Panc1 (cell line): Measurements from ENCODE around the gene SYNM. TPM values are rescaled to one million over a fixed set of nuclear protein-coding genes. Genes with fewer than 3 reads are reported as not detected.

Experiments
- ATAC-seq: fragments of 200-7000 bp; cut with Tn5 transposase; 2 replicates; pipeline ENCODE4 v1.9.1; 2020; ENCODE audit warnings: mild to moderate bottlenecking, moderate library complexity
- BruUV-seq: library from RNA; stranded (reverse); fragments of 400-500 nt; replicated peaks from 2 replicates; lab custom pipeline; 2021; lab: Mats Ljungman, UMichigan
- CTCF ChIA-PET: fragments of 300-600 bp; sonication (Branson Sonifier 250); formaldehyde crosslinking; loops from one replicate; lab custom pipeline; 2022; ENCODE audit warnings: antibody characterized with exemption; lab: Charles Lee
- POLR2A ChIA-PET: fragments of 300-600 bp; sonication (Branson Sonifier 250); formaldehyde crosslinking; loops from one replicate; lab custom pipeline; 2022; ENCODE audit warnings: antibody characterized with exemption; lab: Charles Lee
- DNase-seq: peaks from one replicate; pipeline ENCODE4 v3.0.0-alpha.2; 2010; ENCODE audit warnings: low read depth, low spot score
- H3K27ac ChIP-seq: 2 replicates; pipeline ENCODE4 v1.5.1; 2011; ENCODE audit warnings: mild to moderate bottlenecking, low read length, inconsistent platforms
- H3K27me3 ChIP-seq: fragments of 200-500 bp; sonication (Bioruptor generic); 2 replicates; pipeline ENCODE4 v1.6.0; 2014; ENCODE audit warnings: low read length, inconsistent platforms; ENCODE audit not compliant: control insufficient read depth, insufficient read depth
- H3K36me3 ChIP-seq: fragments of 200-500 bp; sonication (Bioruptor generic); 2 replicates; pipeline ENCODE4 v1.5.1; 2014; ENCODE audit warnings: inconsistent platforms, mild to moderate bottlenecking, low read length, moderate library complexity; ENCODE audit not compliant: control insufficient read depth, insufficient read depth
- H3K4me1 ChIP-seq: 2 replicates; pipeline ENCODE4 v1.5.1; 2011; ENCODE audit warnings: inconsistent platforms, mild to moderate bottlenecking, low read length, moderate library complexity; ENCODE audit not compliant: control insufficient read depth, insufficient read depth
- H3K4me3 ChIP-seq, 2 experiments: 2 replicates each; pipeline ENCODE4 v1.5.1; 2011 to 2012; ENCODE audit warnings: low read depth in 2 of 2, low read length in 2 of 2, mild to moderate bottlenecking in 2 of 2, inconsistent platforms in 1 of 2, moderate library complexity in 1 of 2
- H3K9me3 ChIP-seq: fragments of 200-500 bp; sonication (Bioruptor generic); 2 replicates; pipeline ENCODE4 v1.5.1; 2014; ENCODE audit warnings: low read depth, mild to moderate bottlenecking, inconsistent platforms, low read length, moderate library complexity; ENCODE audit not compliant: control insufficient read depth, insufficient read depth
- CTCF ChIP-seq: fragments of 450-650 bp; IDR thresholded peaks from 2 replicates; pipeline ENCODE4 v1.5.1; 2017; ENCODE audit warnings: mild to moderate bottlenecking
- POLR2AphosphoS5 ChIP-seq: IDR thresholded peaks from 2 replicates; pipeline ENCODE4 v1.6.1; 2012; ENCODE audit warnings: mild to moderate bottlenecking, low read depth, low read length, moderate library complexity
- SIN3A ChIP-seq: IDR thresholded peaks from 2 replicates; pipeline ENCODE4 v1.6.1; 2012; ENCODE audit warnings: low read depth, mild to moderate bottlenecking, low read length, moderate library complexity, borderline replicate concordance; ENCODE audit not compliant: insufficient read depth
- TCF7L2 ChIP-seq: IDR thresholded peaks from 2 replicates; pipeline ENCODE4 v1.6.1; 2011; ENCODE audit warnings: mild to moderate bottlenecking, low read depth, low read length, inconsistent platforms
- in situ Hi-C: cut with HindIII; loops from 2 replicates; pipeline ENCODE4 v1.10.0; 2016; ENCODE audit warnings: low sequenced_read_pairs, low pct_unique_long_range_greater_than_20kb
- intact Hi-C: fragments of 100-400 bp; cut with micrococcal nuclease; formaldehyde crosslinking; loops from one replicate; pipeline ENCODE4 v1.10.0; 2022; ENCODE audit not compliant: unreplicated experiment
- total RNA-seq: library from RNA; stranded (reverse); gene quantifications from one replicate; pipeline ENCODE4 v1.2.1, GENCODE V29; 2021; ENCODE audit not compliant: unreplicated experiment
- TF ChIP-seq, protein P1 (sequence below), 2 experiments: IDR thresholded peaks; 2 replicates each; pipeline ENCODE4 v1.6.1; 2011 to 2012; ENCODE audit warnings: low read depth in 2 of 2, control low read depth in 1 of 2, low read length in 1 of 2, mild to moderate bottlenecking in 1 of 2, moderate library complexity in 1 of 2; ENCODE audit not compliant: insufficient read depth in 1 of 2

SYNM gene
- total RNA-seq, 1 experiment from 2014 or later, result 38.9 TPM

- no peak overlapping the region for H3K4me3 ChIP-seq
- no peak for DNase-seq
- no peaks in the 10 kb centered on the region for H3K36me3 ChIP-seq
- no TSS peak for BruUV-seq
- intact Hi-C loops, result no loop called here
- H3K9me3 ChIP-seq, result no peaks in the 10 kb centered on the region
- POLR2A ChIA-PET, result no interaction called here
- CTCF ChIA-PET, result interaction anchor here (0.6 to 0.7 kb wide), 2 partner anchors 23 to 157 kb away, joined by 3 read pairs; no protein-coding TSS in a partner anchor
- no peaks in the 10 kb centered on the region for H3K27me3 ChIP-seq
- no peak for ATAC-seq
- H3K27ac ChIP-seq, result no peak overlapping the region
- in situ Hi-C loops, result no loop called here
- TF ChIP-seq SIN3A (no peak), POLR2AphosphoS5 (no peak), CTCF (no peak), TCF7L2 (no peak)
- TF ChIP-seq, protein P1, sequence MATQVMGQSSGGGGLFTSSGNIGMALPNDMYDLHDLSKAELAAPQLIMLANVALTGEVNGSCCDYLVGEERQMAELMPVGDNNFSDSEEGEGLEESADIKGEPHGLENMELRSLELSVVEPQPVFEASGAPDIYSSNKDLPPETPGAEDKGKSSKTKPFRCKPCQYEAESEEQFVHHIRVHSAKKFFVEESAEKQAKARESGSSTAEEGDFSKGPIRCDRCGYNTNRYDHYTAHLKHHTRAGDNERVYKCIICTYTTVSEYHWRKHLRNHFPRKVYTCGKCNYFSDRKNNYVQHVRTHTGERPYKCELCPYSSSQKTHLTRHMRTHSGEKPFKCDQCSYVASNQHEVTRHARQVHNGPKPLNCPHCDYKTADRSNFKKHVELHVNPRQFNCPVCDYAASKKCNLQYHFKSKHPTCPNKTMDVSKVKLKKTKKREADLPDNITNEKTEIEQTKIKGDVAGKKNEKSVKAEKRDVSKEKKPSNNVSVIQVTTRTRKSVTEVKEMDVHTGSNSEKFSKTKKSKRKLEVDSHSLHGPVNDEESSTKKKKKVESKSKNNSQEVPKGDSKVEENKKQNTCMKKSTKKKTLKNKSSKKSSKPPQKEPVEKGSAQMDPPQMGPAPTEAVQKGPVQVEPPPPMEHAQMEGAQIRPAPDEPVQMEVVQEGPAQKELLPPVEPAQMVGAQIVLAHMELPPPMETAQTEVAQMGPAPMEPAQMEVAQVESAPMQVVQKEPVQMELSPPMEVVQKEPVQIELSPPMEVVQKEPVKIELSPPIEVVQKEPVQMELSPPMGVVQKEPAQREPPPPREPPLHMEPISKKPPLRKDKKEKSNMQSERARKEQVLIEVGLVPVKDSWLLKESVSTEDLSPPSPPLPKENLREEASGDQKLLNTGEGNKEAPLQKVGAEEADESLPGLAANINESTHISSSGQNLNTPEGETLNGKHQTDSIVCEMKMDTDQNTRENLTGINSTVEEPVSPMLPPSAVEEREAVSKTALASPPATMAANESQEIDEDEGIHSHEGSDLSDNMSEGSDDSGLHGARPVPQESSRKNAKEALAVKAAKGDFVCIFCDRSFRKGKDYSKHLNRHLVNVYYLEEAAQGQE (IDR thresholded peaks at IDR 0.05; ENCODE audit: insufficient read depth in 1 of 2, low read depth in 2 of 2, low read length in 1 of 2), result no peak
- H3K4me1 ChIP-seq, result no peaks in the 10 kb centered on the region
Observed at GRCh38 chr15:99167201-99167600, 62.3 kb downstream of the SYNM start.

DNA sequence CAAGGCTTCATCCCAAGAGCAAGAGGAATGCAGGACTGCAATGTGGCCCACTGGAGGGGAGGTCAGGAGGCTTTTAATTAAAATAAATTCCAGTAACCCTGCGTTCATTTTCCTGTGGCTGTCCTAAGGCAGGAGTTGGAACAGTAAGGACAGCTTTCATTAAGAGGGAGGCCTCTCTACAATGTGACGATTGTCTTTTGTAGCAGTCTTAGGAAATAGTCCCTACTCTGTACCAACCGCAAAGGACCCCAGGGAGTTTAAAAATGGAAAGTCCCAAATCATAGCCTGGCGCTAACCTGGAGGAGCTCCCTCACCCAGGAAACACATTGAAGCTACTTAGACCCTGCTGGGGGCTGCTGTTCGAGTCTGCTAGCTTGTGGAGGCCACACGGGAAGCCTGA lies 62.8 kb downstream of the SYNM start:
- CTCF ChIA-PET, result interaction anchor here (0.6 kb wide), 1 partner anchor 22 kb away, joined by 3 read pairs; no protein-coding TSS in a partner anchor
- POLR2A ChIA-PET, result no interaction called here
- DNase-seq (no peak), ATAC-seq (no peak)
- TF ChIP-seq SIN3A (no peak), CTCF (no peak), POLR2AphosphoS5 (no peak), TCF7L2 (no peak)
- TF ChIP-seq, protein P1 (IDR thresholded peaks at IDR 0.05; ENCODE audit: insufficient read depth in 1 of 2, low read depth in 2 of 2, low read length in 1 of 2), result no peak
- intact Hi-C loops (no loop called here), in situ Hi-C loops (no loop called here)
- Histone ChIP-seq H3K4me3 (no peak overlapping the region), H3K4me1 (no peaks in the 10 kb centered on the region), H3K9me3 (no peaks in the 10 kb centered on the region), H3K27me3 (no peaks in the 10 kb centered on the region), H3K27ac (no peak overlapping the region), H3K36me3 (no peaks in the 10 kb centered on the region)
- BruUV-seq, result no TSS peak
